Peyer's patch (tissue), 4 donors: Measurements from ENCODE around the gene MCCC1. TPM values are rescaled to one million over a fixed set of nuclear protein-coding genes. Genes with fewer than 3 reads are reported as not detected.
A peak's percentile ranks its signal among the peaks of the same experiment; 100 is the strongest.

Source experiments
- DNase-seq, 3 donors: peaks; one replicate each; pipeline ENCODE4 v3.0.0-alpha.2; 2017 to 2019
- H3K27ac ChIP-seq, 4 donors: fragments of 200-600 bp; sonication (generic); one replicate each; pipeline ENCODE4 v1.5.1; 2016 to 2019
- H3K27me3 ChIP-seq, 2 donors: fragments of 200-600 bp; sonication (generic); one replicate each; pipeline ENCODE4 v1.5.1; 2019
- H3K36me3 ChIP-seq, 3 donors: fragments of 200-600 bp; sonication (generic); one replicate each; pipeline ENCODE4 v1.5.1; 2016 to 2019
- H3K4me1 ChIP-seq, 4 donors: fragments of 200-600 bp; sonication (generic); one replicate each; pipeline ENCODE4 v1.5.1; 2016 to 2019
- H3K4me3 ChIP-seq, 4 donors: fragments of 200-600 bp; sonication (generic); 1 replicate in 3 of 4; 2 replicates in 1 of 4; pipeline ENCODE4 v1.5.1; 2016 to 2019; ENCODE audit warnings: mild to moderate bottlenecking in 1 of 4
- H3K9me3 ChIP-seq, 4 donors: fragments of 200-600 bp; sonication (generic); one replicate each; pipeline ENCODE4 v1.5.1; 2016 to 2019; ENCODE audit warnings: mild to moderate bottlenecking in 1 of 4
- POLR2A ChIP-seq, 2 donors: fragments of 450-650 bp; IDR thresholded peaks; one replicate each; pipeline ENCODE4 v1.5.1; 2017; ENCODE audit warnings: antibody characterized with exemption in 2 of 2, mild to moderate bottlenecking in 2 of 2, moderate library complexity in 2 of 2
- total RNA-seq, 4 donors: library from RNA; depleted of rRNA; stranded (reverse); fragments of >200 nt; gene quantifications; one replicate each; pipeline ENCODE4 v1.1.0, GENCODE V29; 2016
- TF ChIP-seq, protein P1 (sequence below), 6 experiments: fragments of 450-650 bp in 4 of 6; fragments of 200-600 bp in 2 of 6; sonication (generic) in 1 of 6; IDR thresholded peaks; one replicate each; pipeline ENCODE4 v1.5.1; 2017 to 2019; ENCODE audit warnings: antibody characterized with exemption in 6 of 6, mild to moderate bottlenecking in 3 of 6, moderate library complexity in 1 of 6

Gene MCCC1
- total RNA-seq, 4 donors from 2014 or later: 20.3 to 57.8 (median 21.9) TPM

- DNase-seq: no peak
- H3K4me1 ChIP-seq: no peaks in the 10 kb centered on the region
- TF ChIP-seq, protein P1, sequence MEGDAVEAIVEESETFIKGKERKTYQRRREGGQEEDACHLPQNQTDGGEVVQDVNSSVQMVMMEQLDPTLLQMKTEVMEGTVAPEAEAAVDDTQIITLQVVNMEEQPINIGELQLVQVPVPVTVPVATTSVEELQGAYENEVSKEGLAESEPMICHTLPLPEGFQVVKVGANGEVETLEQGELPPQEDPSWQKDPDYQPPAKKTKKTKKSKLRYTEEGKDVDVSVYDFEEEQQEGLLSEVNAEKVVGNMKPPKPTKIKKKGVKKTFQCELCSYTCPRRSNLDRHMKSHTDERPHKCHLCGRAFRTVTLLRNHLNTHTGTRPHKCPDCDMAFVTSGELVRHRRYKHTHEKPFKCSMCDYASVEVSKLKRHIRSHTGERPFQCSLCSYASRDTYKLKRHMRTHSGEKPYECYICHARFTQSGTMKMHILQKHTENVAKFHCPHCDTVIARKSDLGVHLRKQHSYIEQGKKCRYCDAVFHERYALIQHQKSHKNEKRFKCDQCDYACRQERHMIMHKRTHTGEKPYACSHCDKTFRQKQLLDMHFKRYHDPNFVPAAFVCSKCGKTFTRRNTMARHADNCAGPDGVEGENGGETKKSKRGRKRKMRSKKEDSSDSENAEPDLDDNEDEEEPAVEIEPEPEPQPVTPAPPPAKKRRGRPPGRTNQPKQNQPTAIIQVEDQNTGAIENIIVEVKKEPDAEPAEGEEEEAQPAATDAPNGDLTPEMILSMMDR (IDR thresholded peaks at IDR 0.05): no peak
- TF ChIP-seq POLR2A (IDR thresholded peaks at IDR 0.05): no peak
- no peak overlapping the region for H3K27ac ChIP-seq
- no peaks in the 10 kb centered on the region for H3K27me3 ChIP-seq
- H3K4me3 ChIP-seq: no peak overlapping the region
- peaks cover 0 to 21% (median 0%) of the 10 kb centered on the region in 3 donors for H3K36me3 ChIP-seq
- no peaks in the 10 kb centered on the region for H3K9me3 ChIP-seq
Measured at GRCh38 chr3:183061391-183062172, 37.7 kb downstream of the MCCC1 start.

- no peaks in the 10 kb centered on the region for H3K9me3 ChIP-seq
- H3K36me3 ChIP-seq: peaks cover 0 to 17% (median 0%) of the 10 kb centered on the region in 3 donors
- no peaks in the 10 kb centered on the region for H3K27me3 ChIP-seq
- no peak overlapping the region for H3K4me3 ChIP-seq
- H3K4me1 ChIP-seq: no peaks in the 10 kb centered on the region
- TF ChIP-seq, protein P1 (IDR thresholded peaks at IDR 0.05): no peak
- no peak for TF ChIP-seq POLR2A (IDR thresholded peaks at IDR 0.05)
- H3K27ac ChIP-seq: no peak overlapping the region
- DNase-seq: no peak
Measured at GRCh38 chr3:183058351-183058750, 40.9 kb downstream of the MCCC1 start.

DNA sequence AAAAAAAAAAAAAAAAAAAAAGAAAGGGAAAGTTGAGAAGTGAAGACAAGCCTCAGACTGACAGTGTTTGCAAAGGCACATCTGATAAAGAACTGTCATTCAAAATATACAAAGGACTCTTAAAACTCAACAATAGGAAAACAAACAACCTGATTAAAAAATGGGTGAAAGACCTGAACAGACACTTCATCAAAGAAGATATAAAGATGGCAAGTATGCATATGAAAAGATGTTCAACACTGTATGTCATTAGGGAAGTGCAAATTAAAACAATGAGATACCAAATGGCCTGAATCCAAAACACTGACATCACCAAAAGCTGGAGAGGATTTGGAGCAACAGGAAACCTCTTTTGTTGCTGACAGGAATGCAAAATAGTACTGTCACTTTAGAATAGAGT lies 48.6 kb downstream of the MCCC1 start:
- H3K4me1 ChIP-seq: no peaks in the 10 kb centered on the region
- H3K27ac ChIP-seq: no peak overlapping the region
- H3K4me3 ChIP-seq: no peak overlapping the region
- no peaks in the 10 kb centered on the region for H3K9me3 ChIP-seq
- no peaks in the 10 kb centered on the region for H3K27me3 ChIP-seq
- TF ChIP-seq, protein P1 (IDR thresholded peaks at IDR 0.05): no peak
- TF ChIP-seq POLR2A (IDR thresholded peaks at IDR 0.05): no peak
- no peak for DNase-seq
- peaks cover 0 to 53% (median 0%) of the 10 kb centered on the region in 3 donors for H3K36me3 ChIP-seq

- H3K27me3 ChIP-seq: no peaks in the 10 kb centered on the region
- TF ChIP-seq POLR2A (IDR thresholded peaks at IDR 0.05): no peak
- TF ChIP-seq, protein P1 (IDR thresholded peaks at IDR 0.05): no peak
- DNase-seq: no peak
- no peak overlapping the region for H3K27ac ChIP-seq
- H3K4me1 ChIP-seq: no peaks in the 10 kb centered on the region
- H3K9me3 ChIP-seq: no peaks in the 10 kb centered on the region
- peaks cover 0 to 64% (median 0%) of the 10 kb centered on the region in 3 donors for H3K36me3 ChIP-seq
- no peak overlapping the region for H3K4me3 ChIP-seq
Measured at GRCh38 chr3:183046883-183047282, 52.4 kb downstream of the MCCC1 start.

GRCh38 chr3:183044547-183045229 lies 54.6 kb downstream of the MCCC1 start:
- no peak overlapping the region for H3K4me3 ChIP-seq
- DNase-seq: peak in 2 of 3 donors; percentile 73 to 75
- no peaks in the 10 kb centered on the region for H3K27me3 ChIP-seq
- H3K27ac ChIP-seq: peak overlapping the region in 1 of 4 donors; percentile 32
- TF ChIP-seq POLR2A (IDR thresholded peaks at IDR 0.05): no peak
- TF ChIP-seq, protein P1 (IDR thresholded peaks at IDR 0.05): no peak
- H3K4me1 ChIP-seq: no peaks in the 10 kb centered on the region
- no peaks in the 10 kb centered on the region for H3K9me3 ChIP-seq
- H3K36me3 ChIP-seq: peaks cover 0 to 57% (median 0%) of the 10 kb centered on the region in 3 donors
